GM23338 (cell line): ENCODE data around the gene TTYH3. TPM values are rescaled to one million over a fixed set of nuclear protein-coding genes. Genes with fewer than 3 reads are reported as not detected.
A peak's percentile ranks its signal among the peaks of the same experiment; 100 is the strongest.

ENCODE experiments used
- ATAC-seq: fragments of 200-7000 bp; cut with Tn5 transposase; 3 replicates; pipeline ENCODE4 v1.9.1; 2020
- DNase-seq: peaks from one replicate; pipeline ENCODE4 v3.0.0-alpha.2; 2015; ENCODE audit warnings: low spot score
- H2AFZ ChIP-seq: fragments of 200-600 bp; sonication (generic); 2 replicates; pipeline ENCODE4 v1.8.0; 2016; ENCODE audit warnings: antibody characterized with exemption, mild to moderate bottlenecking, moderate library complexity
- H3F3A ChIP-seq: fragments of 200-600 bp; sonication (generic); replicated peaks from 2 replicates; pipeline ENCODE4 v1.8.0; 2017; ENCODE audit warnings: antibody characterized with exemption, mixed run types, low read depth
- H3K27ac ChIP-seq: fragments of 200-600 bp; sonication (generic); 2 replicates; pipeline ENCODE4 v1.6.1; 2016; ENCODE audit warnings: low read depth
- H3K27me3 ChIP-seq: fragments of 200-600 bp; sonication (generic); 2 replicates; pipeline ENCODE4 v1.8.0; 2016; ENCODE audit warnings: mild to moderate bottlenecking, mixed run types, moderate library complexity; ENCODE audit not compliant: insufficient read depth
- H3K36me3 ChIP-seq: fragments of 200-600 bp; sonication (generic); 2 replicates; pipeline ENCODE4 v1.8.0; 2016; ENCODE audit warnings: mild to moderate bottlenecking; ENCODE audit not compliant: insufficient read depth
- H3K4me1 ChIP-seq: fragments of 200-600 bp; sonication (generic); 2 replicates; pipeline ENCODE4 v1.8.0; 2016; ENCODE audit warnings: mild to moderate bottlenecking, moderate library complexity; ENCODE audit not compliant: insufficient read depth
- H3K4me2 ChIP-seq: fragments of 200-600 bp; sonication (generic); 2 replicates; pipeline ENCODE4 v1.7.1; 2017; ENCODE audit warnings: mixed run types
- H3K4me3 ChIP-seq: fragments of 200-600 bp; sonication (generic); 2 replicates; pipeline ENCODE4 v1.6.1; 2016; ENCODE audit warnings: mixed run types
- H3K79me2 ChIP-seq: fragments of 200-600 bp; sonication (generic); replicated peaks from 2 replicates; pipeline ENCODE4 v1.8.0; 2017; ENCODE audit warnings: mild to moderate bottlenecking; ENCODE audit not compliant: insufficient read depth
- H3K9me2 ChIP-seq: fragments of 200-600 bp; sonication (generic); 2 replicates; pipeline ENCODE4 v1.8.0; 2017; ENCODE audit not compliant: insufficient read depth
- H4K20me1 ChIP-seq: fragments of 200-600 bp; sonication (generic); replicated peaks from 2 replicates; pipeline ENCODE4 v1.8.0; 2017; ENCODE audit warnings: mild to moderate bottlenecking; ENCODE audit not compliant: insufficient read depth
- H3K27ac Mint-ChIP-seq: 2 replicates; pipeline ENCODE4 v1.8.0; 2020; ENCODE audit warnings: inconsistent platforms, mild to moderate bottlenecking, moderate library complexity, mixed read lengths
- H3K27me3 Mint-ChIP-seq: 3 replicates; pipeline ENCODE4 v1.8.0; 2022; ENCODE audit warnings: low read depth, mild to moderate bottlenecking, moderate library complexity, mixed read lengths, inconsistent platforms; ENCODE audit not compliant: insufficient read depth, poor library complexity
- H3K36me3 Mint-ChIP-seq: 3 replicates; pipeline ENCODE4 v1.8.0; 2021; ENCODE audit warnings: low read depth, mild to moderate bottlenecking, inconsistent platforms, moderate library complexity, mixed read lengths
- H3K4me1 Mint-ChIP-seq: 3 replicates; pipeline ENCODE4 v1.8.0; 2020; ENCODE audit warnings: mild to moderate bottlenecking, inconsistent platforms, mixed read lengths
- H3K4me3 Mint-ChIP-seq: 3 replicates; pipeline ENCODE4 v1.8.0; 2021; ENCODE audit warnings: moderate library complexity, mild to moderate bottlenecking, inconsistent platforms, mixed read lengths
- H3K9me3 Mint-ChIP-seq: 3 replicates; pipeline ENCODE4 v1.8.0; 2020; ENCODE audit warnings: moderate library complexity, mild to moderate bottlenecking, inconsistent platforms, mixed read lengths
- CREB1 ChIP-seq: fragments of 250-450 bp; sonication (Bioruptor Pico); IDR thresholded peaks from 2 replicates; pipeline ENCODE4 v1.5.0; 2020; ENCODE audit warnings: low read depth, mild to moderate bottlenecking, moderate library complexity
- EZH2 ChIP-seq: fragments of 200-600 bp; sonication (generic); IDR thresholded peaks from one replicate; pipeline ENCODE4 v1.8.0; 2017; ENCODE audit warnings: antibody characterized with exemption, mild to moderate bottlenecking, low read depth; ENCODE audit not compliant: unreplicated experiment
- EZH2phosphoT487 ChIP-seq: fragments of 200-600 bp; sonication (generic); IDR thresholded peaks from one replicate; pipeline ENCODE4 v1.8.1; 2018; ENCODE audit warnings: antibody characterized with exemption; ENCODE audit not compliant: unreplicated experiment
- JUNB ChIP-seq: IDR thresholded peaks from one replicate; pipeline ENCODE4 v1.6.1; 2016; ENCODE audit warnings: antibody characterized with exemption; ENCODE audit not compliant: unreplicated experiment
- NANOG ChIP-seq: IDR thresholded peaks from 2 replicates; pipeline ENCODE4 v1.6.1; 2016; ENCODE audit warnings: antibody characterized with exemption, borderline replicate concordance
- POLR2AphosphoS5 ChIP-seq: IDR thresholded peaks from 2 replicates; pipeline ENCODE4 v1.6.1; 2016; ENCODE audit warnings: antibody characterized with exemption, low read depth
- STAT1 ChIP-seq: IDR thresholded peaks from one replicate; pipeline ENCODE4 v1.6.1; 2016; ENCODE audit warnings: antibody characterized with exemption; ENCODE audit not compliant: unreplicated experiment
- ZNF114 ChIP-seq: fragments of 250-450 bp; sonication (Bioruptor Pico); IDR thresholded peaks from 2 replicates; pipeline ENCODE4 v1.5.0; 2020; ENCODE audit warnings: mild to moderate bottlenecking, moderate library complexity
- ZNF331 ChIP-seq: fragments of 250-450 bp; sonication (Bioruptor Pico); IDR thresholded peaks from 2 replicates; pipeline ENCODE4 v1.5.0; 2020; ENCODE audit warnings: low read depth, mild to moderate bottlenecking, moderate library complexity
- polyA plus RNA-seq: library from polyadenylated mRNA; unstranded; fragments of >200 nt; fragmentation: Nextera tagmentation; extraction: Ambion mirVana; gene quantifications from 2 replicates; pipeline ENCODE4 v1.2.1, GENCODE V29; 2016
- total RNA-seq: library from RNA; depleted of rRNA; stranded (reverse); fragments of >200 nt; shearing (Covaris generic); gene quantifications from 2 replicates; pipeline ENCODE4 v1.2.3, GENCODE V29; 2014
- TF ChIP-seq, protein P1 (sequence below): IDR thresholded peaks from 2 replicates; pipeline ENCODE4 v1.6.1; 2016; ENCODE audit warnings: antibody characterized with exemption
- TF ChIP-seq, protein P2 (sequence below), 2 experiments: fragments of 200-600 bp in 1 of 2; sonication (generic) in 1 of 2; conservative IDR thresholded peaks; 2 replicates each; pipeline versions ENCODE4 v1.5.1 to v1.6.1; 2016 to 2017; ENCODE audit warnings: antibody characterized with exemption in 2 of 2, low read depth in 2 of 2, mild to moderate bottlenecking in 2 of 2, moderate library complexity in 1 of 2
- TF ChIP-seq, protein P3 (sequence below): IDR thresholded peaks from one replicate; pipeline ENCODE4 v1.6.1; 2018; ENCODE audit warnings: antibody characterized with exemption; ENCODE audit not compliant: unreplicated experiment

TTYH3 gene
- total and polyA plus RNA-seq, 2 experiments from 2014 or later = 59.6 to 126 TPM

DNA sequence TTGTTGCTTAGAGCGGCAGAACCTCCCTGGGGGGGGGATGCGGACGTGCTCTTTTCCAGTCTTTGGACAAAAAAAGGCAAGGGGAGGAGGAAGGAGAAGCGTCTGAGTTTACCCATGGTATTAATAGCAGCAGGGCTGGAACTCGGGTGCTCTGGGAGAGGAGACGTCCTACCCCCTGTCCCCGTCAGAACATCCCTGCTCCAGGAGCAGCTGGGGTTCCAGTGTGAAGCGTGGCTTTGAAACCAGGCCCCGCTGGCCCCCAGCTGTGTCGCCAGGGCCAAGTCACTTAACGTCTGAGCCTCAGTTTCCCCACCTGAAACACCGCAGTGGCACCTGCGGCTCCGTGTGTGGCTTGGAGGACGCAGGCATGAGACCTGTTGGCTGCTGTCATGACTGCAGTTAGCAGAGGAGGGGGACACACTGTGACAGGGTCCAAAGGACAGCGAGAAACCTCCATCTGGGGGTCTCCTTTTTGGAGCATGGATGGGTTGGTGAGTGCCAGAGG lies 57.6 kb downstream of the TTYH3 start:
- Histone ChIP-seq H4K20me1 (no peaks in the 10 kb centered on the region), H3K79me2 (no peaks in the 10 kb centered on the region), H3K4me3 (no peak overlapping the region), H3K9me2 (no peaks in the 10 kb centered on the region), H3K27me3 (peaks cover 25% of the 10 kb centered on the region), H3K27ac (no peak overlapping the region), H3F3A (0 out of 2 replicates have a peak, but pooled peaks cover 9% of the 10 kb centered on the region), H3K36me3 (no peaks in the 10 kb centered on the region), H3K4me1 (no peaks in the 10 kb centered on the region; the same call in 1 of the 2 replicates), H2AFZ (no peak overlapping the region; the same call in 1 of the 2 replicates), H3K4me2 (no peak overlapping the region)
- ATAC-seq (no peak), DNase-seq (no peak)
- no peaks in the 10 kb centered on the region for H3K36me3 Mint-ChIP-seq
- no peak for TF ChIP-seq NANOG
- TF ChIP-seq ZNF114 (CRISPR knock-in tag) = no peak
- no peak for TF ChIP-seq STAT1
- TF ChIP-seq, protein P1, sequence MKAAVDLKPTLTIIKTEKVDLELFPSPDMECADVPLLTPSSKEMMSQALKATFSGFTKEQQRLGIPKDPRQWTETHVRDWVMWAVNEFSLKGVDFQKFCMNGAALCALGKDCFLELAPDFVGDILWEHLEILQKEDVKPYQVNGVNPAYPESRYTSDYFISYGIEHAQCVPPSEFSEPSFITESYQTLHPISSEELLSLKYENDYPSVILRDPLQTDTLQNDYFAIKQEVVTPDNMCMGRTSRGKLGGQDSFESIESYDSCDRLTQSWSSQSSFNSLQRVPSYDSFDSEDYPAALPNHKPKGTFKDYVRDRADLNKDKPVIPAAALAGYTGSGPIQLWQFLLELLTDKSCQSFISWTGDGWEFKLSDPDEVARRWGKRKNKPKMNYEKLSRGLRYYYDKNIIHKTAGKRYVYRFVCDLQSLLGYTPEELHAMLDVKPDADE = no peak
- H3K4me1 Mint-ChIP-seq = peaks cover 13% of the 10 kb centered on the region
- no peak overlapping the region for H3K27ac Mint-ChIP-seq
- H3K4me3 Mint-ChIP-seq = peak overlapping the region; percentile 67; the same call in 2 of the 3 replicates
- H3K27me3 Mint-ChIP-seq = peaks cover 26% of the 10 kb centered on the region
- no peaks in the 10 kb centered on the region for H3K9me3 Mint-ChIP-seq

DNA sequence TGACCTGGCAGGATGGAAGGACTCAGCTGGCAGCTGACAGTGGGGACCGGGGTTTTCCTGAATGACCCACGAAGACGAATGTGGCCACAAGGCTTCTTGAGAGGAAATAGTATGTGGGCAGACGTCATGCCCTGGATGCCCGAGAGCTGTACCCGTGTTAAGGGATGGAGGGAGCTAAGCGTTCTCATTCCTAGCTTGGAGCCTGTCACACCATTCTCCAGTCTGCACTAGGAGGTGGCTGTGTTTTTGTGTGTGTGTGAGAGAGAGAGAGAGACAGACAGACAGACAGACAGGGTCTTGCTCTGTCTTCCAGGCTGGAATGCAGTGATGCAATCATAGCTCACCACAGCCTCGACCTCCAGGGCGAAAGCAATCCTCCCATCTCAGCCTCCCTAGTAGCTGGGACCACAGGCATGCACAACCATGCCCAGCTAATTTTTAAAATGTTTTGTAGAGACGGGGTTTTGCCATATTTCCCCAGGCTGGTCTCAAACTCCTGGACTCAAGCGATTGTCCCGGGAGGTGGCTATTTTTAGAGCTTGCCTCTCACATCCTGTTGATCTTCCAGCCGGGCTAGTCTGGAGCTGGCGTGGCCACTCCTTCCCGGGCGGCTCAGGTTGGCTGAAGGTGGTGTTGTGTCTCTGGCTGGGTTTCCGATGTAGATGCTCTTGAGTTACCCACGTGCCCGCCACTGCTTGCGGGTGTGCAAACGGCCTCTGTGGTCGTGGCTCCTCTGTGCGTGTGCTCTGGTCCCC lies 58.3 kb downstream of the TTYH3 start:
- Histone ChIP-seq H4K20me1 (no peaks in the 10 kb centered on the region), H3K79me2 (no peaks in the 10 kb centered on the region), H3K36me3 (no peaks in the 10 kb centered on the region), H3K27me3 (peaks cover 25% of the 10 kb centered on the region), H3K27ac (no peak overlapping the region), H3F3A (0 out of 2 replicates have a peak, but pooled peaks cover 9% of the 10 kb centered on the region), H3K4me3 (no peak overlapping the region), H3K4me1 (no peaks in the 10 kb centered on the region; the same call in 1 of the 2 replicates), H2AFZ (no peak overlapping the region), H3K9me2 (no peaks in the 10 kb centered on the region), H3K4me2 (no peak overlapping the region)
- H3K4me3 Mint-ChIP-seq = no peak overlapping the region
- ATAC-seq = no peak
- peaks cover 13% of the 10 kb centered on the region for H3K4me1 Mint-ChIP-seq
- DNase-seq = no peak
- H3K27ac Mint-ChIP-seq = no peak overlapping the region
- H3K9me3 Mint-ChIP-seq = no peaks in the 10 kb centered on the region
- peaks cover 26% of the 10 kb centered on the region for H3K27me3 Mint-ChIP-seq
- no peaks in the 10 kb centered on the region for H3K36me3 Mint-ChIP-seq
- TF ChIP-seq CREB1 (CRISPR knock-in tag) (no peak), EZH2phosphoT487 (no peak), POLR2AphosphoS5 (no peak), EZH2 (no peak), NANOG (no peak), ZNF114 (CRISPR knock-in tag) (no peak), STAT1 (no peak), JUNB (no peak), ZNF331 (CRISPR knock-in tag) (no peak)
- TF ChIP-seq, protein P2, sequence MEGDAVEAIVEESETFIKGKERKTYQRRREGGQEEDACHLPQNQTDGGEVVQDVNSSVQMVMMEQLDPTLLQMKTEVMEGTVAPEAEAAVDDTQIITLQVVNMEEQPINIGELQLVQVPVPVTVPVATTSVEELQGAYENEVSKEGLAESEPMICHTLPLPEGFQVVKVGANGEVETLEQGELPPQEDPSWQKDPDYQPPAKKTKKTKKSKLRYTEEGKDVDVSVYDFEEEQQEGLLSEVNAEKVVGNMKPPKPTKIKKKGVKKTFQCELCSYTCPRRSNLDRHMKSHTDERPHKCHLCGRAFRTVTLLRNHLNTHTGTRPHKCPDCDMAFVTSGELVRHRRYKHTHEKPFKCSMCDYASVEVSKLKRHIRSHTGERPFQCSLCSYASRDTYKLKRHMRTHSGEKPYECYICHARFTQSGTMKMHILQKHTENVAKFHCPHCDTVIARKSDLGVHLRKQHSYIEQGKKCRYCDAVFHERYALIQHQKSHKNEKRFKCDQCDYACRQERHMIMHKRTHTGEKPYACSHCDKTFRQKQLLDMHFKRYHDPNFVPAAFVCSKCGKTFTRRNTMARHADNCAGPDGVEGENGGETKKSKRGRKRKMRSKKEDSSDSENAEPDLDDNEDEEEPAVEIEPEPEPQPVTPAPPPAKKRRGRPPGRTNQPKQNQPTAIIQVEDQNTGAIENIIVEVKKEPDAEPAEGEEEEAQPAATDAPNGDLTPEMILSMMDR (conservative IDR thresholded peaks at IDR 0.05; ENCODE audit: low read depth in 2 of 2) = no peak
- TF ChIP-seq, protein P3, sequence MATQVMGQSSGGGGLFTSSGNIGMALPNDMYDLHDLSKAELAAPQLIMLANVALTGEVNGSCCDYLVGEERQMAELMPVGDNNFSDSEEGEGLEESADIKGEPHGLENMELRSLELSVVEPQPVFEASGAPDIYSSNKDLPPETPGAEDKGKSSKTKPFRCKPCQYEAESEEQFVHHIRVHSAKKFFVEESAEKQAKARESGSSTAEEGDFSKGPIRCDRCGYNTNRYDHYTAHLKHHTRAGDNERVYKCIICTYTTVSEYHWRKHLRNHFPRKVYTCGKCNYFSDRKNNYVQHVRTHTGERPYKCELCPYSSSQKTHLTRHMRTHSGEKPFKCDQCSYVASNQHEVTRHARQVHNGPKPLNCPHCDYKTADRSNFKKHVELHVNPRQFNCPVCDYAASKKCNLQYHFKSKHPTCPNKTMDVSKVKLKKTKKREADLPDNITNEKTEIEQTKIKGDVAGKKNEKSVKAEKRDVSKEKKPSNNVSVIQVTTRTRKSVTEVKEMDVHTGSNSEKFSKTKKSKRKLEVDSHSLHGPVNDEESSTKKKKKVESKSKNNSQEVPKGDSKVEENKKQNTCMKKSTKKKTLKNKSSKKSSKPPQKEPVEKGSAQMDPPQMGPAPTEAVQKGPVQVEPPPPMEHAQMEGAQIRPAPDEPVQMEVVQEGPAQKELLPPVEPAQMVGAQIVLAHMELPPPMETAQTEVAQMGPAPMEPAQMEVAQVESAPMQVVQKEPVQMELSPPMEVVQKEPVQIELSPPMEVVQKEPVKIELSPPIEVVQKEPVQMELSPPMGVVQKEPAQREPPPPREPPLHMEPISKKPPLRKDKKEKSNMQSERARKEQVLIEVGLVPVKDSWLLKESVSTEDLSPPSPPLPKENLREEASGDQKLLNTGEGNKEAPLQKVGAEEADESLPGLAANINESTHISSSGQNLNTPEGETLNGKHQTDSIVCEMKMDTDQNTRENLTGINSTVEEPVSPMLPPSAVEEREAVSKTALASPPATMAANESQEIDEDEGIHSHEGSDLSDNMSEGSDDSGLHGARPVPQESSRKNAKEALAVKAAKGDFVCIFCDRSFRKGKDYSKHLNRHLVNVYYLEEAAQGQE = no peak
